ENCODE measurements around the gene LYZ. TPM values are rescaled to one million over a fixed set of nuclear protein-coding genes. Genes with fewer than 3 reads are reported as not detected.

LYZ gene
- total RNA-seq, 2 donors from 2014 or later = 20.6 to 162 TPM

- intact Hi-C loops (cut with DNase I) = loop anchor here (10.0 kb wide), 2 partner anchors 107 to 217 kb away; partner anchors contain the start of genes CCT2 and FRS2
- Histone ChIP-seq H3K4me3 (no peak overlapping the region), H3K4me1 (no peaks in the 10 kb centered on the region), H3K27me3 (no peaks in the 10 kb centered on the region), H3K9me3 (no peaks in the 10 kb centered on the region), H3K27ac (no peak overlapping the region), H3K36me3 (no peaks in the 10 kb centered on the region), H3K9ac (ENCODE audit: low read depth in 2 of 2, low read length in 2 of 2) (no peak overlapping the region)
- DNase-seq = no peak
- TF ChIP-seq CTCF (IDR thresholded peaks at IDR 0.05) = no peak
Observed at GRCh38 chr12:69368171-69368570, 20.0 kb downstream of the LYZ start.

- no peak for TF ChIP-seq CTCF (IDR thresholded peaks at IDR 0.05)
- no peaks in the 10 kb centered on the region for H3K4me1 ChIP-seq
- H3K27me3 ChIP-seq = no peaks in the 10 kb centered on the region
- intact Hi-C loops (cut with DNase I) = loop anchor here (10.0 kb wide), 1 partner anchor 262 kb away; no protein-coding TSS in a partner anchor
- H3K27ac ChIP-seq = no peak overlapping the region
- DNase-seq = no peak
- no peaks in the 10 kb centered on the region for H3K36me3 ChIP-seq
- no peak overlapping the region for H3K9ac ChIP-seq (ENCODE audit: low read depth in 2 of 2, low read length in 2 of 2)
- no peak overlapping the region for H3K4me3 ChIP-seq
- H3K9me3 ChIP-seq = no peaks in the 10 kb centered on the region
Observed at GRCh38 chr12:69383074-69383473, 34.9 kb downstream of the LYZ start.

GRCh38 chr12:69385038-69385437 lies 36.9 kb downstream of the LYZ start:
- Histone ChIP-seq H3K27ac (no peak overlapping the region), H3K9me3 (no peaks in the 10 kb centered on the region), H3K36me3 (no peaks in the 10 kb centered on the region), H3K4me3 (no peak overlapping the region), H3K9ac (ENCODE audit: low read depth in 2 of 2, low read length in 2 of 2) (no peak overlapping the region), H3K4me1 (no peaks in the 10 kb centered on the region), H3K27me3 (no peaks in the 10 kb centered on the region)
- TF ChIP-seq CTCF (IDR thresholded peaks at IDR 0.05) = no peak
- no peak for DNase-seq
- intact Hi-C loops (cut with DNase I) = loop anchor here (10.0 kb wide), 1 partner anchor 260 kb away; no protein-coding TSS in a partner anchor

- DNase-seq = no peak
- Histone ChIP-seq H3K36me3 (no peaks in the 10 kb centered on the region), H3K9me3 (no peaks in the 10 kb centered on the region), H3K4me1 (no peaks in the 10 kb centered on the region), H3K9ac (ENCODE audit: low read depth in 2 of 2, low read length in 2 of 2) (no peak overlapping the region), H3K27me3 (no peaks in the 10 kb centered on the region), H3K27ac (no peak overlapping the region), H3K4me3 (no peak overlapping the region)
- intact Hi-C loops (cut with DNase I) = loop anchor here (10.0 kb wide), 1 partner anchor 258 kb away; no protein-coding TSS in a partner anchor
- no peak for TF ChIP-seq CTCF (IDR thresholded peaks at IDR 0.05)
Observed at GRCh38 chr12:69386921-69387320, 38.7 kb downstream of the LYZ start.

GRCh38 chr12:69388371-69388770 lies 40.2 kb downstream of the LYZ start:
- no peaks in the 10 kb centered on the region for H3K27me3 ChIP-seq
- H3K9ac ChIP-seq (ENCODE audit: low read depth in 2 of 2, low read length in 2 of 2) = no peak overlapping the region
- no peak overlapping the region for H3K4me3 ChIP-seq
- H3K27ac ChIP-seq = no peak overlapping the region
- H3K9me3 ChIP-seq = no peaks in the 10 kb centered on the region
- intact Hi-C loops (cut with DNase I) = loop anchor here (10.0 kb wide), 1 partner anchor 256 kb away; no protein-coding TSS in a partner anchor
- no peaks in the 10 kb centered on the region for H3K4me1 ChIP-seq
- TF ChIP-seq CTCF (IDR thresholded peaks at IDR 0.05) = peak; percentile 41
- no peak for DNase-seq
- H3K36me3 ChIP-seq = no peaks in the 10 kb centered on the region

Data from colonic mucosa (tissue), 4 donors.